Smooth muscle cell of the pulmonary artery (primary cell): ENCODE data around the gene UQCC3. TPM values are rescaled to one million over a fixed set of nuclear protein-coding genes. Genes with fewer than 3 reads are reported as not detected.

Experiments used
- total RNA-seq: library from RNA; depleted of rRNA; stranded (reverse); fragments of >200 nt; gene quantifications from 2 replicates; pipeline ENCODE4 v1.2.3, GENCODE V29; 2014

Gene UQCC3, protein sequence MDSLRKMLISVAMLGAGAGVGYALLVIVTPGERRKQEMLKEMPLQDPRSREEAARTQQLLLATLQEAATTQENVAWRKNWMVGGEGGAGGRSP
- 6.6 and 7.5 TPM in 2 replicates for total RNA-seq

GRCh38 chr11:62671608-62672389, at the start of gene UQCC3, which contains the start of gene LBHD1:
UQCC3 (plus strand) TSS chr11:62671673; CDS start chr11:62671746, 73 bp downstream.
LBHD1 (minus strand) TSS chr11:62672267; CDS start chr11:62670031, 2,236 bp downstream.

DNA sequence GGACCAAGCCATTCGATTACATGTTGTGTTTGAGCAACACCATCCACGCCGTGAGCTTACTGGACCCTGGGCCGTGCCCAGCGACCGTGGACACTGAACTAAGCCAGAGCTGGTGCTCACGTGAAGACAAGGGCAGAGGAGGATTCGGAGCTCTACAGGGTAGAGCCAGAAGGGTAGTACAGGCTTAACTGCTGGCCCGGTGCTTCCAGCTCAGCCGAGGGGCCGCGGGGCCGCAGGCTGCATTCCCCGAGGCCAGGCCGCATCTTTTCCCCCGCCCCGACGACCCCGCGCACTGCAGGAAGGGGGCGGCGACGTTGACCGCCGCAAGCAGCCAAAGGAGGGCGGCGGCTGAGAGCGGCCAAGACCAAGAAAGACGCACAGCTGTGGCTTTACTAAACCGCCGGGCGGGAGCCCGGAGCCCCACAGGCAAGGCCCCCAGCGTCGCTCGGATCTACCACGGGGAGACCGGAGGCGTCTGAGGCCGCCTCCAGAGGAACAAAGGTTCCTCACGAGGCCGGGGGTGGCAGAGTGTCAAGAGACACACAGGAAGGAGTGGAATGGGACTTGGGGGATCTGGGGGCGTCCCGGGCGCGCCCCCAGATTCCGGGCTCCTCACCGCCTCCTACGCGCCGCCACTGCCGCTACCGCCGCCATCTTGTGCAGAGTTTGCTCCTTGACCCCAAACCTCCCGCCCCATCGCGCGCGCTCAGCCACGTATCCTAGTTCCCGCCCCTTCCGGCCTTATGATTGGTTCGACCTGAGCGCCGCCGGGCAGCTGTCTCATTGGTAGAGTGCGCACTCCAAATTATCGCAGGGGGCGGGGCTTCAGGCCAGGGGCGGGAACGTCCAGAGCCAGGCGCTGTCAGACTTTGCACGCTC, 25.3 kb upstream of the UQCC3 start, which contains the start of gene GANAB:
GANAB (minus strand) TSS at position 668 of the 879 bp plus-strand sequence; CDS start at position 654, 14 bp downstream.

GRCh38 chr11:62665075-62665598, 6.3 kb upstream of the UQCC3 start, which contains the start of the genes C11orf98 and CSKMT:
C11orf98 (minus strand) TSS chr11:62665210; CDS start chr11:62665169, 41 bp downstream.
CSKMT (plus strand) TSS chr11:62665312; CDS start chr11:62665880, 568 bp downstream.

GRCh38 chr11:62678770-62679696, 7.6 kb downstream of the UQCC3 start, which contains the start of gene UBXN1:
UBXN1 (minus strand) TSS chr11:62679073; CDS start chr11:62678923, 150 bp downstream.

GRCh38 chr11:62689421-62690183, 18.1 kb downstream of the UQCC3 start, which contains the start of gene LRRN4CL:
LRRN4CL (minus strand) TSS chr11:62689530; CDS start chr11:62688508, 1,022 bp downstream.

GRCh38 chr11:62707277-62707861, 35.9 kb downstream of the UQCC3 start, which contains the start of the genes BSCL2 and GNG3:
BSCL2 (minus strand) TSS chr11:62707424; CDS start chr11:62707195, 229 bp downstream.
GNG3 (plus strand) TSS chr11:62707676; CDS start chr11:62708296, 620 bp downstream.

Other genes with a start within 250 kb of the UQCC3 start
- gene AHNAK, start 124.9 kb upstream of the UQCC3 start, total RNA-seq = 498 and 644 TPM in 2 replicates
- 1,318 and 1,351 TPM in 2 replicates for gene EEF1G, start 97.8 kb upstream of the UQCC3 start, total RNA-seq
- gene TUT1, start 80.2 kb upstream of the UQCC3 start, total RNA-seq = 8.7 and 9.2 TPM in 2 replicates
- gene MTA2, start 69.8 kb upstream of the UQCC3 start, total RNA-seq = 70.8 and 86.8 TPM in 2 replicates
- 23.8 and 38.6 TPM in 2 replicates for gene EML3, start 58.9 kb upstream of the UQCC3 start, total RNA-seq
- gene ROM1, start 58.4 kb upstream of the UQCC3 start, total RNA-seq = 3.1 and 5.8 TPM in 2 replicates
- gene B3GAT3, start 49.7 kb upstream of the UQCC3 start, total RNA-seq = 48.9 and 82.7 TPM in 2 replicates
- gene GANAB, start 25.1 kb upstream of the UQCC3 start, total RNA-seq = 612 and 660 TPM in 2 replicates
- 24.5 and 26.9 TPM in 2 replicates for gene INTS5, start 18.4 kb upstream of the UQCC3 start, total RNA-seq
- gene C11orf98, start 6.5 kb upstream of the UQCC3 start, total RNA-seq = 13.4 and 18.3 TPM in 2 replicates
- gene CSKMT, start 6.4 kb upstream of the UQCC3 start, total RNA-seq = 4.2 and 4.5 TPM in 2 replicates
- 3.0 and 3.9 TPM in 2 replicates for gene LBHD1, start 594 bp downstream of the UQCC3 start, total RNA-seq
- gene UBXN1, start 7.4 kb downstream of the UQCC3 start, total RNA-seq = 80.9 and 85.2 TPM in 2 replicates
- gene LRRN4CL, start 17.9 kb downstream of the UQCC3 start, total RNA-seq = 3.3 and 4.9 TPM in 2 replicates
- gene BSCL2, start 35.8 kb downstream of the UQCC3 start, total RNA-seq = 54.8 and 59.1 TPM in 2 replicates
- gene GNG3, start 36.0 kb downstream of the UQCC3 start, total RNA-seq = 0.13 TPM in 1 of 2 replicates, not detected in the other
- 13.3 and 15.4 TPM in 2 replicates for gene HNRNPUL2, start 55.8 kb downstream of the UQCC3 start, total RNA-seq
- gene TTC9C, start 56.8 kb downstream of the UQCC3 start, total RNA-seq = 27.5 and 28.9 TPM in 2 replicates
- gene ZBTB3, start 82.5 kb downstream of the UQCC3 start, total RNA-seq = 10.3 and 11.7 TPM in 2 replicates
- 51.6 and 51.7 TPM in 2 replicates for gene POLR2G, start 89.9 kb downstream of the UQCC3 start, total RNA-seq
- gene TAF6L, start 99.7 kb downstream of the UQCC3 start, total RNA-seq = 19.3 and 27.2 TPM in 2 replicates
- 48.9 and 50.0 TPM in 2 replicates for gene TMEM179B, start 115.7 kb downstream of the UQCC3 start, total RNA-seq
- gene TMEM223, start 120.3 kb downstream of the UQCC3 start, total RNA-seq = 13.3 and 16.2 TPM in 2 replicates
- gene NXF1, start 133.8 kb downstream of the UQCC3 start, total RNA-seq = 26.1 and 39.4 TPM in 2 replicates
- gene STX5, start 160.4 kb downstream of the UQCC3 start, total RNA-seq = 35.5 and 44.3 TPM in 2 replicates
- not detected in 2 replicates for gene TEX54, start 161.2 kb downstream of the UQCC3 start, total RNA-seq
- 25.4 and 46.1 TPM in 2 replicates for gene WDR74, start 167.9 kb downstream of the UQCC3 start, total RNA-seq
- gene SLC3A2, start 209.2 kb downstream of the UQCC3 start, total RNA-seq = 104 and 190 TPM in 2 replicates
- gene CHRM1, start 249.7 kb downstream of the UQCC3 start, total RNA-seq = not detected in 2 replicates